K562 (cell line): ENCODE results near the gene NUDCD3. TPM values are rescaled to one million over a fixed set of nuclear protein-coding genes. Genes with fewer than 3 reads are reported as not detected.

Experiments used
- ATAC-seq: fragments of 200-7000 bp; cut with Tn5 transposase; 3 replicates; pipeline ENCODE4 v1.9.1; 2020; ENCODE audit warnings: moderate library complexity
- BruUV-seq: library from RNA; stranded (reverse); fragments of 400-500 nt; replicated peaks from 2 replicates; lab custom pipeline; 2021; lab: Mats Ljungman, UMichigan
- CTCF ChIA-PET: fragments of 300-600 bp; formaldehyde crosslinking; extraction: SDS; loops from one replicate; lab custom pipeline; 2021; ENCODE audit warnings: low intra/inter-chr PET ratio; lab: Yijun Ruan, JAX
- POLR2A ChIA-PET: fragments of 300-600, 350-650 bp; sonication (Branson Sonifier 250); formaldehyde crosslinking; extraction: SDS; loops from one replicate; lab custom pipeline; 2021; ENCODE audit warnings: antibody characterized with exemption, inconsistent platforms; lab: Yijun Ruan, JAX
- DNase-seq, 4 experiments: peaks; one replicate each; pipeline versions ENCODE4 v3.0.0 to v3.0.0-alpha.2; 2011 to 2018; ENCODE audit warnings: low spot score in 3 of 4, mixed read lengths in 3 of 4; ENCODE audit errors: extremely low read depth in 1 of 4
- FAIRE-seq: peaks from 2 replicates; lab custom pipeline; 2011; peaks lifted over from hg19 to GRCh38; lab: Jason Lieb, UNC
- H2AFZ ChIP-seq: 2 replicates; pipeline ENCODE4 v1.6.0; 2011; ENCODE audit warnings: low read depth, low read length, control low read depth, inconsistent platforms
- H3K27ac ChIP-seq: fragments of 200-600 bp; 3 replicates; pipeline ENCODE4 v1.8.0; 2011; ENCODE audit warnings: low read depth, mild to moderate bottlenecking, control low read depth, inconsistent platforms, low read length, moderate library complexity, mixed read lengths; ENCODE audit errors: extremely low read depth
- H3K27me3 ChIP-seq, 2 experiments: fragments of 300-600 bp in 1 of 2; 2 replicates in 1 of 2; 3 replicates in 1 of 2; pipeline versions ENCODE4 v1.6.0 to v1.8.0; 2011; ENCODE audit warnings: inconsistent platforms in 2 of 2, low read length in 2 of 2, mild to moderate bottlenecking in 1 of 2, mixed read lengths in 1 of 2, moderate library complexity in 1 of 2; ENCODE audit not compliant: control insufficient read depth in 2 of 2, insufficient read depth in 2 of 2
- H3K36me3 ChIP-seq: fragments of 300-600 bp; 3 replicates; pipeline ENCODE4 v1.8.0; 2011; ENCODE audit warnings: mild to moderate bottlenecking, low read length, inconsistent platforms; ENCODE audit not compliant: control insufficient read depth, insufficient read depth
- H3K4me1 ChIP-seq, 2 experiments: fragments of 200-600 bp in 1 of 2; replicated peaks in 1 of 2; 2 replicates in 1 of 2; 3 replicates in 1 of 2; pipeline versions ENCODE4 v1.5.1 to v1.8.0; 2011; ENCODE audit warnings: inconsistent platforms in 2 of 2, low read length in 2 of 2, mild to moderate bottlenecking in 1 of 2, mixed read lengths in 1 of 2, moderate library complexity in 1 of 2; ENCODE audit not compliant: control insufficient read depth in 2 of 2, insufficient read depth in 2 of 2
- H3K4me2 ChIP-seq: 2 replicates; pipeline ENCODE4 v1.6.1; 2011; ENCODE audit warnings: low read length, control low read depth, inconsistent platforms, mixed read lengths; ENCODE audit not compliant: insufficient read depth
- H3K4me3 ChIP-seq: fragments of 200-600 bp; sonication (generic), shearing (Covaris generic); 2 replicates; pipeline ENCODE4 v1.5.1; 2016; ENCODE audit warnings: control low read depth, inconsistent platforms
- H3K79me2 ChIP-seq: fragments of 200-600 bp; 3 replicates; pipeline ENCODE4 v1.8.0; 2011; ENCODE audit warnings: low read length, inconsistent platforms; ENCODE audit not compliant: control insufficient read depth, insufficient read depth
- H3K9ac ChIP-seq, 2 experiments: 2 replicates each; pipeline versions ENCODE4 v1.6.0 to v1.6.1; 2011; ENCODE audit warnings: low read depth in 2 of 2, low read length in 2 of 2, control low read depth in 1 of 2, inconsistent platforms in 1 of 2, mild to moderate bottlenecking in 1 of 2, mixed read lengths in 1 of 2; ENCODE audit not compliant: insufficient read depth in 1 of 2
- H3K9me1 ChIP-seq: one replicate; pipeline ENCODE4 v1.6.0; 2011; ENCODE audit warnings: inconsistent platforms, mild to moderate bottlenecking, low read length, moderate library complexity; ENCODE audit not compliant: control insufficient read depth, insufficient read depth
- H3K9me3 ChIP-seq: replicated peaks from 2 replicates; pipeline ENCODE4 v1.5.1; 2011; ENCODE audit warnings: low read depth, low read length, inconsistent platforms; ENCODE audit not compliant: control insufficient read depth, insufficient read depth
- H4K20me1 ChIP-seq: replicated peaks from 2 replicates; pipeline ENCODE4 v1.6.1; 2011; ENCODE audit warnings: low read length, inconsistent platforms, mixed read lengths; ENCODE audit not compliant: control insufficient read depth, insufficient read depth
- CBX5 ChIP-seq: IDR thresholded peaks from 2 replicates; pipeline ENCODE4 v1.6.1; 2014; ENCODE audit warnings: low read depth, borderline replicate concordance
- EP400 ChIP-seq: fragments of 450-650 bp; IDR thresholded peaks from 2 replicates; pipeline ENCODE4 v1.6.1; 2017; ENCODE audit warnings: antibody characterized with exemption, mild to moderate bottlenecking, moderate library complexity
- YY1 ChIP-seq, 3 experiments: IDR thresholded peaks; 2 replicates each; pipeline ENCODE4 v1.6.1; 2011; ENCODE audit warnings: low read length in 2 of 3, mild to moderate bottlenecking in 2 of 3, moderate library complexity in 2 of 3, borderline replicate concordance in 1 of 3, control low read depth in 1 of 3, low read depth in 1 of 3; ENCODE audit not compliant: insufficient read depth in 3 of 3, insufficient replicate concordance in 2 of 3, control insufficient read depth in 1 of 3, insufficient read length in 1 of 3; ENCODE audit errors: extremely low read depth in 1 of 3
- ZNF449 ChIP-seq: fragments of 250-450 bp; sonication (Bioruptor Pico); IDR thresholded peaks from 2 replicates; pipeline ENCODE4 v1.8.0; 2022; ENCODE audit warnings: moderate library complexity, mild to moderate bottlenecking, inconsistent platforms
- WGBS: fragments of 100-300 bp; shearing (Covaris generic); methylation state at CpG from one replicate; pipeline ENCODE4 v1.1.6; 2016; ENCODE audit warnings: low coverage, mixed read lengths; ENCODE audit not compliant: insufficient coverage; ENCODE audit errors: missing lambda C conversion rate; 5-methylcytosine and 5-hydroxymethylcytosine counted together
- in situ Hi-C: fragments of 300-500 bp; cut with MboI; formaldehyde crosslinking; loops from 4 replicates; pipeline ENCODE4 v1.15.0; 2018; ENCODE audit warnings: inconsistent platforms, mixed read lengths
- intact Hi-C: fragments of 100-400 bp; cut with micrococcal nuclease; formaldehyde crosslinking; loops from 2 replicates; pipeline ENCODE4 v1.14.2; 2022
- polyA plus RNA-seq, 8 experiments: library from polyadenylated mRNA; depleted of rRNA in 4 of 8; stranded (reverse) in 5 of 8; unstranded in 3 of 8; fragments of >200 nt; fragmentation: Nextera tagmentation in 2 of 8; fragmentation: Illumina TruSeq in 1 of 8; extraction: Ambion mirVana in 2 of 8; extraction: Trizol in 1 of 8; gene quantifications; 2 replicates each; pipeline versions ENCODE4 v1.2.1 to v1.2.3, GENCODE V29; 2011 to 2014; ENCODE audit warnings: inconsistent platforms in 1 of 8, missing spikeins in 1 of 8
- total RNA-seq, 7 experiments: library from RNA; depleted of rRNA in 6 of 7; stranded (reverse); fragments of >200 nt in 6 of 7; fragmentation: Illumina TruSeq in 2 of 7; extraction: Trizol in 2 of 7; gene quantifications; 2 replicates each; pipeline versions ENCODE4 v1.2.1 to v1.2.3, GENCODE V29; 2011 to 2021; ENCODE audit warnings: low replicate concordance in 1 of 7

Gene NUDCD3
- total and polyA plus RNA-seq, 9 of the 15 experiments (the other 6 are each of a cell fraction or from before 2014, with no cell fraction given), result 24.8 to 64.2 (median 42.6) TPM

- TF ChIP-seq ZNF449 (CRISPR knock-in tag) (no peak), YY1 (IDR thresholded peaks at IDR 0.05; ENCODE audit: borderline replicate concordance in 1 of 3, control insufficient read depth in 1 of 3, extremely low read depth in 1 of 3, insufficient read depth in 3 of 3, insufficient read length in 1 of 3, insufficient replicate concordance in 2 of 3, low read depth in 1 of 3, low read length in 2 of 3) (no peak), EP400 (no peak), CBX5 (0 out of 2 replicates have a peak, but pooled peaks have one; percentile 38)
These were observed 7.7 kb downstream of the NUDCD3 start (continued) for GRCh38 chr7:44482502-44483485.

GRCh38 chr7:44477938-44478337, 12.5 kb downstream of the NUDCD3 start:
- H3K79me2 ChIP-seq, result peaks cover 12% of the 10 kb centered on the region; the same call in 2 of the 3 replicates
- in situ Hi-C loops, result loop anchor here (10.0 kb wide), 1 partner anchor 233 kb away; no protein-coding TSS in a partner anchor

More at GRCh38 chr7:44477938-44478337, 12.5 kb downstream of the NUDCD3 start:
- CTCF ChIA-PET, result interaction anchor here (0.7 kb wide), 1 partner anchor 130 kb away, joined by 3 read pairs; no protein-coding TSS in a partner anchor
- no peak for ATAC-seq
- Histone ChIP-seq H4K20me1 (peaks cover 9% of the 10 kb centered on the region), H3K27me3 (no peaks in the 10 kb centered on the region), H3K9me3 (no peaks in the 10 kb centered on the region; the same call in 1 of the 2 replicates), H2AFZ (no peak overlapping the region), H3K4me3 (no peak overlapping the region), H3K4me1 (no peaks in the 10 kb centered on the region; a peak in 1 of 5 replicates), H3K36me3 (peaks cover 80% of the 10 kb centered on the region), H3K4me2 (no peak overlapping the region), H3K9ac (no peak overlapping the region), H3K27ac (no peak overlapping the region), H3K9me1 (no peaks in the 10 kb centered on the region)
- 95% methylated on average over 8 of the region's 8 CpGs for WGBS
- no peak for FAIRE-seq
- POLR2A ChIA-PET, result no interaction called here
- BruUV-seq, result no TSS peak
- intact Hi-C loops, result loop anchor here (1.0 to 10.0 kb wide), 3 partner anchors 89 to 237 kb away; no protein-coding TSS in a partner anchor
- DNase-seq, result no peak
